Neural progenitor cell (in vitro differentiated cells): ENCODE measurements around the gene EXOC6B. TPM values are rescaled to one million over a fixed set of nuclear protein-coding genes. Genes with fewer than 3 reads are reported as not detected.

ENCODE experiments used
- DNase-seq: peaks from one replicate; pipeline ENCODE4 v3.0.0-alpha.2; 2016; ENCODE audit warnings: low spot score
- H2AFZ ChIP-seq: fragments of 200-600 bp; sonication (generic); replicated peaks from 2 replicates; pipeline ENCODE4 v1.6.1; 2016; ENCODE audit warnings: antibody characterized with exemption
- H3F3A ChIP-seq: fragments of 200-600 bp; sonication (generic); 2 replicates; pipeline ENCODE4 v1.6.1; 2016; ENCODE audit warnings: antibody characterized with exemption, low read depth
- H3K27ac ChIP-seq: fragments of 200-600 bp; sonication (generic); 2 replicates; pipeline ENCODE4 v1.5.1; 2016; ENCODE audit warnings: mild to moderate bottlenecking
- H3K27me3 ChIP-seq: fragments of 200-600 bp; sonication (generic); 2 replicates; pipeline ENCODE4 v1.6.1; 2016; ENCODE audit warnings: mild to moderate bottlenecking, moderate library complexity
- H3K36me3 ChIP-seq: fragments of 200-600 bp; sonication (generic); 2 replicates; pipeline ENCODE4 v1.5.1; 2016
- H3K4me1 ChIP-seq: fragments of 200-600 bp; sonication (generic); 2 replicates; pipeline ENCODE4 v1.6.1; 2016; ENCODE audit warnings: mixed run types
- H3K4me2 ChIP-seq: fragments of 200-600 bp; sonication (generic); 2 replicates; pipeline ENCODE4 v1.6.1; 2016
- H3K4me3 ChIP-seq: fragments of 200-600 bp; sonication (generic); 2 replicates; pipeline ENCODE4 v1.5.1; 2016
- H3K79me2 ChIP-seq: fragments of 200-600 bp; sonication (generic); 2 replicates; pipeline ENCODE4 v1.6.1; 2016; ENCODE audit warnings: low read depth
- H3K9ac ChIP-seq: fragments of 200-600 bp; sonication (generic); 2 replicates; pipeline ENCODE4 v1.6.1; 2016
- H3K9me3 ChIP-seq: fragments of 200-600 bp; sonication (generic); 2 replicates; pipeline ENCODE4 v1.5.1; 2016; ENCODE audit warnings: low read depth
- H4K20me1 ChIP-seq: fragments of 200-600 bp; sonication (generic); 2 replicates; pipeline ENCODE4 v1.6.1; 2016; ENCODE audit warnings: low read depth
- H3K27ac Mint-ChIP-seq: 3 replicates; pipeline ENCODE4 v1.8.0; 2021; ENCODE audit warnings: mixed read lengths
- H3K27me3 Mint-ChIP-seq: 2 replicates; pipeline ENCODE4 v1.8.0; 2022; ENCODE audit warnings: low read depth, mild to moderate bottlenecking, inconsistent platforms, moderate library complexity, mixed read lengths; ENCODE audit not compliant: insufficient read depth
- H3K36me3 Mint-ChIP-seq: 3 replicates; pipeline ENCODE4 v1.8.0; 2021; ENCODE audit warnings: mixed read lengths
- H3K4me1 Mint-ChIP-seq: 3 replicates; pipeline ENCODE4 v1.8.0; 2021; ENCODE audit warnings: mixed read lengths
- H3K4me3 Mint-ChIP-seq: 3 replicates; pipeline ENCODE4 v1.8.0; 2021; ENCODE audit warnings: mild to moderate bottlenecking, moderate library complexity, mixed read lengths
- H3K9me3 Mint-ChIP-seq: 3 replicates; pipeline ENCODE4 v1.8.0; 2020; ENCODE audit warnings: mixed read lengths
- EZH2 ChIP-seq: fragments of 200-600 bp; sonication (generic); IDR thresholded peaks from 2 replicates; pipeline ENCODE4 v1.6.1; 2017; ENCODE audit warnings: antibody characterized with exemption, mild to moderate bottlenecking, moderate library complexity
- EZH2phosphoT487 ChIP-seq: fragments of 200-600 bp; sonication (generic); IDR thresholded peaks from 2 replicates; pipeline ENCODE4 v1.6.1; 2017; ENCODE audit warnings: antibody characterized with exemption
- total RNA-seq: library from RNA; depleted of rRNA; stranded (reverse); fragments of >200 nt; gene quantifications from 2 replicates; pipeline ENCODE4 v1.2.3, GENCODE V29; 2015; ENCODE audit warnings: low replicate concordance
- TF ChIP-seq, protein P1 (sequence below): fragments of 200-600 bp; sonication (generic); IDR thresholded peaks from 2 replicates; pipeline ENCODE4 v1.5.1; 2017; ENCODE audit warnings: antibody characterized with exemption, mild to moderate bottlenecking

The EXOC6B gene
- total RNA-seq, 1 donor from 2014 or later: 41.2 TPM

DNA sequence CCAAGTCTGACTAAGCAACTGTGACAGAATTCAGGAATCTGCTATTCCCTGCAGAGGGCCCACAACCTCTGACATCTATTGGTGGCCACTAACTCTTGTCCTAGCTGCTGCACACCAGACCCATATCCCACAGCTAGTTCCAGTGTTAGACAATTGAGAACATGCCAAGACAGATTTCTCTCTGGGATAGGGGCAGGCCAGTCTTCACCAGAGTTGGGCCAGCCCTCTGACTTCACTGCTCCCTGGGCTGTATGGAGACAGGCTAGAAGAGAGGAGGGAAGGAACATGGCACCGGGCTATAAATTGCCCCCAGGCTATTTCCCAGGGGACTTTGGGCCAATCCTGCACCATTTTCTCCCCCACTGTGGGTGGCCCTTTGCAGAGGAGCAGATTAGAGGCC is 645.5 kb downstream of the EXOC6B start:
- TF ChIP-seq EZH2 (no peak), EZH2phosphoT487 (no peak)
- TF ChIP-seq, protein P1, sequence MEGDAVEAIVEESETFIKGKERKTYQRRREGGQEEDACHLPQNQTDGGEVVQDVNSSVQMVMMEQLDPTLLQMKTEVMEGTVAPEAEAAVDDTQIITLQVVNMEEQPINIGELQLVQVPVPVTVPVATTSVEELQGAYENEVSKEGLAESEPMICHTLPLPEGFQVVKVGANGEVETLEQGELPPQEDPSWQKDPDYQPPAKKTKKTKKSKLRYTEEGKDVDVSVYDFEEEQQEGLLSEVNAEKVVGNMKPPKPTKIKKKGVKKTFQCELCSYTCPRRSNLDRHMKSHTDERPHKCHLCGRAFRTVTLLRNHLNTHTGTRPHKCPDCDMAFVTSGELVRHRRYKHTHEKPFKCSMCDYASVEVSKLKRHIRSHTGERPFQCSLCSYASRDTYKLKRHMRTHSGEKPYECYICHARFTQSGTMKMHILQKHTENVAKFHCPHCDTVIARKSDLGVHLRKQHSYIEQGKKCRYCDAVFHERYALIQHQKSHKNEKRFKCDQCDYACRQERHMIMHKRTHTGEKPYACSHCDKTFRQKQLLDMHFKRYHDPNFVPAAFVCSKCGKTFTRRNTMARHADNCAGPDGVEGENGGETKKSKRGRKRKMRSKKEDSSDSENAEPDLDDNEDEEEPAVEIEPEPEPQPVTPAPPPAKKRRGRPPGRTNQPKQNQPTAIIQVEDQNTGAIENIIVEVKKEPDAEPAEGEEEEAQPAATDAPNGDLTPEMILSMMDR: no peak

DNA sequence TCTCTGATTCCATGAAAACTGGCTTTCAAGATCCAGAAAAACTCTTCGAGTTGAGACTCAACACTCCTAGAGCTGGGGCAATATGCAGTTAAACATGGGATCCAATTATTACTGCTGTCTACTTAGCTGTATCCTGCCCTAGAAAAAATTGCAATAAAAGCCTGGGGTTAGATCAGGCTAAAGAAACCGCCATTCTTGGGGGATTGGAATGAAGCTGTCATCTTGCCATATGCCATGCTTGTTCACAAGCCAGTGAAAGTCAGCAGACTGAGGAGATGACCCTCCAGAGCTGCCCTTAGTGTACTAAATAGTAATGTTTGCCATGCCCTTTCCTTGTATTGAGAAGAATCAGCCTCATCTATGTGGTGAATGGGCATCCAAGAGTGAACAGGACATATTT is 647.3 kb downstream of the EXOC6B start:
- Mint-ChIP-seq H3K9me3 (no peaks in the 10 kb centered on the region), H3K4me1 (peaks cover 10% of the 10 kb centered on the region), H3K27ac (no peak overlapping the region), H3K27me3 (peaks cover 2% of the 10 kb centered on the region), H3K36me3 (peaks cover 18% of the 10 kb centered on the region), H3K4me3 (no peak overlapping the region)
- H3F3A ChIP-seq: peaks cover 6% of the 10 kb centered on the region
- H3K27me3 ChIP-seq: no peaks in the 10 kb centered on the region
- H3K79me2 ChIP-seq: no peaks in the 10 kb centered on the region
- peaks cover 6% of the 10 kb centered on the region for H3K4me1 ChIP-seq
- H4K20me1 ChIP-seq: no peaks in the 10 kb centered on the region
- no peaks in the 10 kb centered on the region for H3K36me3 ChIP-seq
- H3K4me3 ChIP-seq: no peak overlapping the region
- no peak for DNase-seq
- TF ChIP-seq EZH2: no peak
- no peak for TF ChIP-seq EZH2phosphoT487
- TF ChIP-seq, protein P1: no peak
- H3K27ac ChIP-seq: no peak overlapping the region
- no peak overlapping the region for H3K4me2 ChIP-seq
- H3K9ac ChIP-seq: no peak overlapping the region
- no peak overlapping the region for H2AFZ ChIP-seq
- H3K9me3 ChIP-seq: no peaks in the 10 kb centered on the region

More for the DNA sequence above, 645.5 kb downstream of the EXOC6B start:
- no peak overlapping the region for H3K9ac ChIP-seq
- H4K20me1 ChIP-seq: no peaks in the 10 kb centered on the region
- H3K4me2 ChIP-seq: no peak overlapping the region
- H2AFZ ChIP-seq: no peak overlapping the region
- Mint-ChIP-seq H3K4me3 (no peak overlapping the region), H3K36me3 (peaks cover 16% of the 10 kb centered on the region), H3K9me3 (no peaks in the 10 kb centered on the region), H3K27ac (no peak overlapping the region), H3K27me3 (no peaks in the 10 kb centered on the region), H3K4me1 (no peaks in the 10 kb centered on the region)
- no peaks in the 10 kb centered on the region for H3K36me3 ChIP-seq
- no peak for DNase-seq
- H3K27ac ChIP-seq: no peak overlapping the region
- no peaks in the 10 kb centered on the region for H3F3A ChIP-seq
- H3K79me2 ChIP-seq: no peaks in the 10 kb centered on the region
- no peak overlapping the region for H3K4me3 ChIP-seq
- no peaks in the 10 kb centered on the region for H3K27me3 ChIP-seq
- no peaks in the 10 kb centered on the region for H3K9me3 ChIP-seq
- no peaks in the 10 kb centered on the region for H3K4me1 ChIP-seq

DNA sequence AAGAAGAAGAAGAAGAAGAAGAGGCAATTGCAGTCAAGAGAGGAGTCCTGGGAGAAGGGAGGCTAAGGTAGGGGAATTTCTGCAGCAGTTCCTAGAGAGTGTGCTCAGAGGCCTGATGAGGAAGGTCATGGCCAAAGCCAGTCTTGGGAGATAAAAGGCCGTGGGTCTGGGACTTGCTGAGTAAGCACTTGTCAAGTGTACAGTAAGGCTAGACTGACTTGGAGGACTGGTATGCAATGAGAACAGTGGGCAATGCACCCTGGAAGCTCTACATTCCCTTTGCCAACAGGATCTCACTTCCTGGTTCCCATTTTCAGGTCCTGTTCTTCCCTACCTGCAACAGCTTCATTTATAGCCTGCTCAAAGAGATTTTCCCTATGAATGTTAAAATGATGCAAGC is 649.6 kb downstream of the EXOC6B start:
- no peak overlapping the region for H3K9ac ChIP-seq
- H3K27ac ChIP-seq: no peak overlapping the region
- Mint-ChIP-seq H3K27ac (no peak overlapping the region), H3K36me3 (peaks cover 18% of the 10 kb centered on the region), H3K4me3 (no peak overlapping the region), H3K4me1 (peaks cover 13% of the 10 kb centered on the region), H3K9me3 (no peaks in the 10 kb centered on the region), H3K27me3 (peaks cover 2% of the 10 kb centered on the region)
- no peaks in the 10 kb centered on the region for H3K36me3 ChIP-seq
- H3K4me2 ChIP-seq: no peak overlapping the region
- no peak overlapping the region for H3K4me3 ChIP-seq
- H3K79me2 ChIP-seq: no peaks in the 10 kb centered on the region
- H3K4me1 ChIP-seq: peaks cover 15% of the 10 kb centered on the region
- H3K27me3 ChIP-seq: no peaks in the 10 kb centered on the region
- H4K20me1 ChIP-seq: no peaks in the 10 kb centered on the region
- no peak overlapping the region for H2AFZ ChIP-seq
- H3K9me3 ChIP-seq: no peaks in the 10 kb centered on the region
- TF ChIP-seq EZH2 (no peak), EZH2phosphoT487 (no peak)
- TF ChIP-seq, protein P1: no peak
- peaks cover 11% of the 10 kb centered on the region for H3F3A ChIP-seq
- no peak for DNase-seq
